Ovary (tissue), 3 donors: ENCODE results near the gene KIAA1217.

Experiments
- CTCF ChIP-seq, 3 donors: fragments of 450-650 bp in 2 of 3; fragments of 200-600 bp in 1 of 3; IDR thresholded peaks; one replicate each; pipeline versions ENCODE4 v1.5.1 to v1.8.0; 2016 to 2022; ENCODE audit warnings: antibody characterized with exemption in 3 of 3, mild to moderate bottlenecking in 1 of 3
- EP300 ChIP-seq: sonication (generic); formaldehyde crosslinking; IDR thresholded peaks from one replicate; pipeline ENCODE4 v1.6.1; 2017; ENCODE audit warnings: antibody characterized with exemption
- POLR2A ChIP-seq: fragments of 450-650 bp; IDR thresholded peaks from one replicate; pipeline ENCODE4 v1.6.1; 2017; ENCODE audit warnings: antibody characterized with exemption, mild to moderate bottlenecking, moderate library complexity
- donor health status: DM: no; HTN: no; CAD: no.

- TF ChIP-seq POLR2A (no peak), CTCF (IDR thresholded peaks at IDR 0.05) (no peak), EP300 (no peak)
These were observed 272.3 kb downstream of the KIAA1217 start for GRCh38 chr10:24481241-24481640.
